ENCODE data around the gene ARPC5L.
"Not testable (repeated sequence)": the region's sequence is repeated elsewhere in the genome, so short reads cannot be mapped to it uniquely, and the experiment has no call there.

The ARPC5L gene

DNA sequence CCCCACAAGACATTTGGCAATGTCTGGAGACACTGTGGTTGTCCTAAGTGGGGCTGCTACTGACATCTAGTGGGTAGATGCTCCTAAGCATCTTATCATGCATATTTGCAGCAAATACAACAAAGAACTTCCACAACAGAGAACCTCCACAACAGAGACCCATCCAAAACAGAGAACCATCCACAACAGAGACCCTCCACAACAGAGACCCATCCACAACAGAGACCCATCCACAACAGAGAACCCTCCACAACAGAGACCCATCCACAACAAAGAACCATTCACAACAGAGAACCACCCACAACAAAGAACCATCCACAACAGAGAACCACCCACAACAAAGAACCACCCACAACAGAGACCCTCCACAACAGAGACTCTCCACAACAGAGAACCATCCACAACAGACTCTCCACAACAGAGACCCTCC is 32.8 kb downstream of the ARPC5L start:
- no peak for DNase-seq

- DNase-seq = no peak
Measured at GRCh38 chr9:124897570-124898460, 35.9 kb downstream of the ARPC5L start.

DNA sequence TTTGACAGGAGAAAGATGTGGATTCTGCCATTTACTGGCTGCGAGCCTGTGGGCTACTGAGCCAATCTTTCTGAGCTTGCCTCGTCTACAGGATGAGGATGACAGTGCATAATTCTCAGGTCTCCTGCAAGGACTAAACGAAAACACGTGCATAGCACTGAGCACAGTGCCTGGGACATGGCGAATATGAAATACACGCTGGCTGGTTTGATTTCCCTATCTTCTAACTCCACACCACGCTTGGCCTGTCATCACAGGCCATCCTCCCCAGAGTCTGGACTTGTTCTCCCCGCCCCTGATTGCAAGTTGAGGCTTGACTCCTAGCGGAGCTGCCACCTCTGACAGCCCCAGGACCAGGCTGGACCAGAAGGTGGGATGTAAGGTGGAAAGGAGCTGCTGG is 37.9 kb downstream of the ARPC5L start:
- DNase-seq = no peak

- no peak for DNase-seq
Measured at GRCh38 chr9:124906966-124907365, 45.0 kb downstream of the ARPC5L start.

GRCh38 chr9:124908098-124908497 is 46.2 kb downstream of the ARPC5L start:
- no peak for DNase-seq

DNA sequence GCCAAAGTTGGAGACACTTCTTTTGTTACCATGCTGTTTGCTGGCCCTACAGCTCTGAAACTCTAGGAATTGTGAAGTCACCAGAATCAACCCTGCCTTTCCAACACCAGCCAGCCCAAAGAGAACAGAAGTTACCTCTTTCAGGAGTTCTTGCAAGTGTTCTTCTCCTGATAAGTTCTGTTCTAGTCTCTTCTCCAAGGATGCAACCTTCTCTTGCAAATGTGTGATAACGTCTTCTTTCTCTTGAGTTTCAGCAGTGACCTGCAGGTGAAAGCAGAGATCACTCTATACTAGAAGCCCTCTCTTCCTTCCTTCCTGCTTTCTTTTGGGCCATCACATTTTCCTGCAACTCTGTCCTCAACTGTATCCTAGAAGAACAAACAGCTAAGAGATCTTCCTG is 49.8 kb downstream of the ARPC5L start:
- DNase-seq = no peak

GRCh38 chr9:124913378-124913777 is 51.4 kb downstream of the ARPC5L start:
- DNase-seq = no peak

- no peak for DNase-seq
Measured at GRCh38 chr9:124914753-124915405, 52.9 kb downstream of the ARPC5L start.

GRCh38 chr9:124920394-124920793 is 58.5 kb downstream of the ARPC5L start:
- DNase-seq = not testable (repeated sequence)

All from NCI-H187 (cell line).